GM06990 (cell line): ENCODE results near the gene LGR4.

Experiments
- DNase-seq: peaks from one replicate; pipeline ENCODE4 v3.0.0-alpha.2; 2011; ENCODE audit not compliant: insufficient read length; ENCODE audit errors: extremely low read depth
- H3K27me3 ChIP-seq: replicated peaks from 2 replicates; pipeline ENCODE4 v1.6.0; 2011; ENCODE audit warnings: low read length; ENCODE audit not compliant: control insufficient read depth, insufficient read depth
- H3K36me3 ChIP-seq: 2 replicates; pipeline ENCODE4 v1.5.1; 2011; ENCODE audit warnings: low read length; ENCODE audit not compliant: control insufficient read depth, insufficient read depth
- H3K4me3 ChIP-seq: replicated peaks from 2 replicates; pipeline ENCODE4 v1.5.1; 2011; ENCODE audit warnings: low read depth, mild to moderate bottlenecking, control low read depth, low read length
- CTCF ChIP-seq: IDR thresholded peaks from 2 replicates; pipeline ENCODE4 v1.5.1; 2011; ENCODE audit warnings: low read length, control low read depth, mild to moderate bottlenecking, inconsistent platforms; ENCODE audit not compliant: insufficient read depth, poor library complexity, severe bottlenecking

LGR4 gene

GRCh38 chr11:27404427-27404826, 68.2 kb downstream of the LGR4 start:
- TF ChIP-seq CTCF, result no peak

GRCh38 chr11:27403195-27403594, 69.4 kb downstream of the LGR4 start:
- no peak for DNase-seq
- no peak for TF ChIP-seq CTCF
- Histone ChIP-seq H3K4me3 (no peak overlapping the region), H3K27me3 (no peaks in the 10 kb centered on the region; the same call in 1 of the 2 replicates), H3K36me3 (no peaks in the 10 kb centered on the region)

More at GRCh38 chr11:27404427-27404826, 68.2 kb downstream of the LGR4 start:
- DNase-seq, result no peak
- no peak overlapping the region for H3K4me3 ChIP-seq
- no peaks in the 10 kb centered on the region; the same call in 1 of the 2 replicates for H3K27me3 ChIP-seq
- no peaks in the 10 kb centered on the region for H3K36me3 ChIP-seq

GRCh38 chr11:27402450-27402849, 70.1 kb downstream of the LGR4 start:
- H3K27me3 ChIP-seq, result no peaks in the 10 kb centered on the region; the same call in 1 of the 2 replicates
- H3K36me3 ChIP-seq, result no peaks in the 10 kb centered on the region
- DNase-seq, result no peak
- no peak for TF ChIP-seq CTCF
- H3K4me3 ChIP-seq, result no peak overlapping the region

- no peak for TF ChIP-seq CTCF
- DNase-seq, result no peak
- Histone ChIP-seq H3K36me3 (no peaks in the 10 kb centered on the region), H3K27me3 (no peaks in the 10 kb centered on the region; the same call in 1 of the 2 replicates), H3K4me3 (no peak overlapping the region)
These were observed 70.7 kb downstream of the LGR4 start for GRCh38 chr11:27401833-27402316.

GRCh38 chr11:27401280-27401832, 71.2 kb downstream of the LGR4 start:
- Histone ChIP-seq H3K4me3 (no peak overlapping the region), H3K27me3 (no peaks in the 10 kb centered on the region; the same call in 1 of the 2 replicates), H3K36me3 (no peaks in the 10 kb centered on the region)
- DNase-seq, result no peak
- no peak for TF ChIP-seq CTCF

GRCh38 chr11:27398400-27398770, 74.2 kb downstream of the LGR4 start:
- H3K4me3 ChIP-seq, result no peak overlapping the region
- H3K36me3 ChIP-seq, result no peaks in the 10 kb centered on the region
- no peak for DNase-seq
- no peak for TF ChIP-seq CTCF
- H3K27me3 ChIP-seq, result no peaks in the 10 kb centered on the region
